Stimulated activated CD4-positive, alpha-beta T cell treated with anti-CD3 and anti-CD28 coated beads, Interleukin-12 subunit alpha, Interleukin-12 subunit beta, amount 100 ng/mL, for 48 hours (primary cell): ENCODE measurements around the gene MAP3K20.

Source experiments
- DNase-seq, 3 donors: peaks; one replicate each; pipeline ENCODE4 v3.0.0-alpha.2; 2020; ENCODE audit warnings: low read depth in 2 of 3, low spot score in 1 of 3

Gene MAP3K20

GRCh38 chr2:173050684-173051083 is 25.0 kb upstream of the MAP3K20 start:
- no peak for DNase-seq

- no peak for DNase-seq
Measured at GRCh38 chr2:173051463-173052215, 24.0 kb upstream of the MAP3K20 start.

- DNase-seq, result no peak
Measured at GRCh38 chr2:173053043-173053699, 22.5 kb upstream of the MAP3K20 start.

GRCh38 chr2:173054466-173054865 is 21.2 kb upstream of the MAP3K20 start:
- no peak for DNase-seq

GRCh38 chr2:173056705-173057364 is 18.8 kb upstream of the MAP3K20 start:
- DNase-seq, result no peak

- no peak for DNase-seq
Measured at GRCh38 chr2:173058097-173058496, 17.5 kb upstream of the MAP3K20 start.

GRCh38 chr2:173058673-173059072 is 17.0 kb upstream of the MAP3K20 start:
- DNase-seq, result no peak

- no peak for DNase-seq
Measured at GRCh38 chr2:173059292-173059691, 16.4 kb upstream of the MAP3K20 start.

GRCh38 chr2:173059971-173060461 is 15.6 kb upstream of the MAP3K20 start:
- no peak for DNase-seq

- no peak for DNase-seq
Measured at GRCh38 chr2:173062801-173063200, 12.8 kb upstream of the MAP3K20 start.

GRCh38 chr2:173064151-173064805 is 11.4 kb upstream of the MAP3K20 start:
- DNase-seq, result no peak

GRCh38 chr2:173066887-173067676 is 8.6 kb upstream of the MAP3K20 start:
- DNase-seq, result no peak

GRCh38 chr2:173075056-173075780 is 428 bp upstream of the MAP3K20 start:
- no peak for DNase-seq

GRCh38 chr2:173076581-173077345 is 1.1 kb downstream of the MAP3K20 start:
- peak in 1 of 3 donors; percentile 1 for DNase-seq

- no peak for DNase-seq
Measured at GRCh38 chr2:173077506-173078177, 2.0 kb downstream of the MAP3K20 start.

- no peak for DNase-seq
Measured at GRCh38 chr2:173079141-173079540, 3.5 kb downstream of the MAP3K20 start.

- DNase-seq, result no peak
Measured at GRCh38 chr2:173079973-173080860, 4.6 kb downstream of the MAP3K20 start.
